PC-3 (cell line): Measurements from ENCODE around the gene TSPYL2. TPM values are rescaled to one million over a fixed set of nuclear protein-coding genes. Genes with fewer than 3 reads are reported as not detected.
A peak's percentile ranks its signal among the peaks of the same experiment; 100 is the strongest.

Experiments
- ATAC-seq: fragments of 200-7000 bp; cut with Tn5 transposase; 2 replicates; pipeline ENCODE4 v1.9.1; 2020; ENCODE audit warnings: mild to moderate bottlenecking, moderate library complexity
- BruUV-seq: library from RNA; stranded (reverse); fragments of 400-500 nt; replicated peaks from 2 replicates; lab custom pipeline; 2021; lab: Mats Ljungman, UMichigan
- CTCF ChIA-PET: fragments of 300-600 bp; sonication (Branson Sonifier 250); formaldehyde crosslinking; loops from one replicate; lab custom pipeline; 2022; ENCODE audit warnings: antibody characterized with exemption; lab: Charles Lee
- POLR2A ChIA-PET: fragments of 300-600 bp; sonication (Branson Sonifier 250); formaldehyde crosslinking; loops from one replicate; lab custom pipeline; 2022; ENCODE audit warnings: antibody characterized with exemption; ENCODE audit not compliant: unreplicated experiment; lab: Charles Lee
- DNase-seq: peaks from one replicate; pipeline ENCODE4 v3.0.0-alpha.2; 2015
- H2AFZ ChIP-seq: fragments of 300-600 bp; sonication (generic); 2 replicates; pipeline ENCODE4 v1.6.0; 2016; ENCODE audit warnings: antibody characterized with exemption, low read length
- H3F3A ChIP-seq: fragments of 300-600 bp; sonication (generic); one replicate; pipeline ENCODE4 v1.6.0; 2017; ENCODE audit warnings: antibody characterized with exemption, low read length, control low read depth, mild to moderate bottlenecking; ENCODE audit not compliant: unreplicated experiment
- H3K27ac ChIP-seq: fragments of 300-600 bp; sonication (generic); 2 replicates; pipeline ENCODE4 v1.5.1; 2016; ENCODE audit warnings: mild to moderate bottlenecking, low read length
- H3K27me3 ChIP-seq: fragments of 300-600 bp; sonication (generic); 2 replicates; pipeline ENCODE4 v1.6.1; 2016; ENCODE audit warnings: low read length, mixed read lengths
- H3K36me3 ChIP-seq: fragments of 300-600 bp; sonication (generic); 2 replicates; pipeline ENCODE4 v1.6.1; 2016; ENCODE audit warnings: low read depth, mixed run types, low read length, mixed read lengths
- H3K4me1 ChIP-seq: fragments of 300-600 bp; sonication (generic); 2 replicates; pipeline ENCODE4 v1.5.1; 2016; ENCODE audit warnings: low read length; ENCODE audit not compliant: insufficient read depth
- H3K4me2 ChIP-seq: fragments of 300-600 bp; sonication (generic); 2 replicates; pipeline ENCODE4 v1.6.0; 2016; ENCODE audit warnings: low read length
- H3K4me3 ChIP-seq: fragments of 300-600 bp; sonication (generic); 2 replicates; pipeline ENCODE4 v1.5.1; 2016; ENCODE audit warnings: mild to moderate bottlenecking, low read length, mixed read lengths
- H3K79me2 ChIP-seq: fragments of 300-600 bp; sonication (generic); 2 replicates; pipeline ENCODE4 v1.6.1; 2017; ENCODE audit warnings: low read length, mixed read lengths
- H3K9ac ChIP-seq: fragments of 300-600 bp; sonication (generic); 2 replicates; pipeline ENCODE4 v1.6.0; 2016; ENCODE audit warnings: mild to moderate bottlenecking, low read length
- H3K9me2 ChIP-seq: fragments of 300-600 bp; sonication (generic); replicated peaks from 2 replicates; pipeline ENCODE4 v1.6.1; 2016; ENCODE audit warnings: mixed run types, low read length, mixed read lengths
- H3K9me3 ChIP-seq: fragments of 300-600 bp; sonication (generic); 2 replicates; pipeline ENCODE4 v1.6.1; 2016; ENCODE audit warnings: low read length, mixed read lengths
- H4K20me1 ChIP-seq: fragments of 300-600 bp; sonication (generic); 2 replicates; pipeline ENCODE4 v1.6.1; 2016; ENCODE audit warnings: low read length, mixed read lengths
- CTCF ChIP-seq: fragments of 300-600 bp; sonication (generic); conservative IDR thresholded peaks from 2 replicates; pipeline ENCODE4 v1.5.1; 2017; ENCODE audit warnings: antibody characterized with exemption, low read depth, mild to moderate bottlenecking, low read length
- EZH2 ChIP-seq: fragments of 300-600 bp; sonication (generic); IDR thresholded peaks from one replicate; pipeline ENCODE4 v1.6.1; 2017; ENCODE audit warnings: antibody characterized with exemption, mild to moderate bottlenecking, low read length; ENCODE audit not compliant: unreplicated experiment
- EZH2phosphoT487 ChIP-seq: fragments of 300-600 bp; sonication (generic); IDR thresholded peaks from 2 replicates; pipeline ENCODE4 v1.6.1; 2018; ENCODE audit warnings: mild to moderate bottlenecking, antibody characterized with exemption, low read length, borderline replicate concordance
- intact Hi-C: fragments of 100-400 bp; cut with micrococcal nuclease; formaldehyde crosslinking; loops from 2 replicates; pipeline ENCODE4 v1.9.0; 2023
- total RNA-seq: library from RNA; depleted of rRNA; stranded (reverse); fragments of >200 nt; gene quantifications from 2 replicates; pipeline ENCODE4 v1.2.3, GENCODE V29; 2014

TSPYL2 gene
- total RNA-seq, 1 experiment from 2014 or later: 22.4 TPM

- H3F3A ChIP-seq: no peaks in the 10 kb centered on the region
- H3K9me2 ChIP-seq: no peaks in the 10 kb centered on the region
- H3K4me1 ChIP-seq: peaks cover 12% of the 10 kb centered on the region
- ATAC-seq (no peak), DNase-seq (no peak)
- no peak overlapping the region for H3K27ac ChIP-seq
- H3K4me2 ChIP-seq: no peak overlapping the region
- ChIA-PET CTCF (no interaction called here), POLR2A (no interaction called here)
- peaks cover 24% of the 10 kb centered on the region; the same call in 1 of the 2 replicates for H3K79me2 ChIP-seq
- no peaks in the 10 kb centered on the region for H3K36me3 ChIP-seq
- TF ChIP-seq EZH2phosphoT487 (no peak), CTCF (no peak), EZH2 (no peak)
- intact Hi-C loops: no loop called here
- no peak overlapping the region for H2AFZ ChIP-seq
- no TSS peak for BruUV-seq
- no peak overlapping the region for H3K9ac ChIP-seq
- no peaks in the 10 kb centered on the region for H3K9me3 ChIP-seq
- H4K20me1 ChIP-seq: no peaks in the 10 kb centered on the region
- H3K4me3 ChIP-seq: no peak overlapping the region
- H3K27me3 ChIP-seq: no peaks in the 10 kb centered on the region
Measured at GRCh38 chrX:53050841-53051240, 31.3 kb upstream of the TSPYL2 start.

- H3K4me3 ChIP-seq: no peak overlapping the region
- H3K4me2 ChIP-seq: no peak overlapping the region
- no peaks in the 10 kb centered on the region for H3K9me2 ChIP-seq
- H3K4me1 ChIP-seq: peaks cover 7% of the 10 kb centered on the region; the same call in 1 of the 2 replicates
- no peaks in the 10 kb centered on the region for H3K27me3 ChIP-seq
- H2AFZ ChIP-seq: no peak overlapping the region
- intact Hi-C loops: no loop called here
- H3K27ac ChIP-seq: no peak overlapping the region
- peaks cover 11% of the 10 kb centered on the region; the same call in 1 of the 2 replicates for H3K79me2 ChIP-seq
- TF ChIP-seq CTCF: no peak
- no peak for TF ChIP-seq EZH2
- TF ChIP-seq EZH2phosphoT487: no peak
- DNase-seq: no peak
- POLR2A ChIA-PET: no interaction called here
- no peaks in the 10 kb centered on the region for H3K36me3 ChIP-seq
- H4K20me1 ChIP-seq: no peaks in the 10 kb centered on the region
- BruUV-seq: no TSS peak
- no peaks in the 10 kb centered on the region for H3K9me3 ChIP-seq
- CTCF ChIA-PET: no interaction called here
- no peaks in the 10 kb centered on the region for H3F3A ChIP-seq
- no peak overlapping the region for H3K9ac ChIP-seq
- no peak for ATAC-seq
Measured at GRCh38 chrX:53055244-53055849, 26.8 kb upstream of the TSPYL2 start.

- no TSS peak for BruUV-seq
- Histone ChIP-seq H3F3A (no peaks in the 10 kb centered on the region), H3K27ac (no peak overlapping the region), H3K79me2 (peaks cover 5% of the 10 kb centered on the region; the same call in 1 of the 2 replicates), H2AFZ (no peak overlapping the region), H3K9ac (no peak overlapping the region), H3K27me3 (no peaks in the 10 kb centered on the region), H3K4me3 (no peak overlapping the region), H3K9me3 (no peaks in the 10 kb centered on the region), H3K4me2 (no peak overlapping the region), H3K36me3 (no peaks in the 10 kb centered on the region), H3K4me1 (peaks cover 4% of the 10 kb centered on the region; the same call in 1 of the 2 replicates), H3K9me2 (no peaks in the 10 kb centered on the region), H4K20me1 (no peaks in the 10 kb centered on the region)
- ChIA-PET CTCF (no interaction called here), POLR2A (no interaction called here)
- intact Hi-C loops: no loop called here
- DNase-seq: no peak
- peak; percentile 24; the same call in 1 of the 2 replicates for ATAC-seq
- TF ChIP-seq EZH2 (no peak), EZH2phosphoT487 (no peak), CTCF (no peak)
Measured at GRCh38 chrX:53056292-53056691, 25.9 kb upstream of the TSPYL2 start.
